GM08714 (cell line): ENCODE results near the gene THADA.
"Not testable (repeated sequence)": the region's sequence is repeated elsewhere in the genome, so short reads cannot be mapped to it uniquely, and the experiment has no call there.

Experiments used
- H3K4me3 ChIP-seq: fragments of 200-500 bp; sonication (Bioruptor generic); 2 replicates; pipeline ENCODE4 v1.5.1; 2014; ENCODE audit warnings: mild to moderate bottlenecking, low read length, inconsistent platforms
- ZNF274 ChIP-seq: IDR thresholded peaks from 2 replicates; pipeline ENCODE4 v1.6.1; 2012; ENCODE audit warnings: mild to moderate bottlenecking, low read depth, low read length

Gene THADA

DNA sequence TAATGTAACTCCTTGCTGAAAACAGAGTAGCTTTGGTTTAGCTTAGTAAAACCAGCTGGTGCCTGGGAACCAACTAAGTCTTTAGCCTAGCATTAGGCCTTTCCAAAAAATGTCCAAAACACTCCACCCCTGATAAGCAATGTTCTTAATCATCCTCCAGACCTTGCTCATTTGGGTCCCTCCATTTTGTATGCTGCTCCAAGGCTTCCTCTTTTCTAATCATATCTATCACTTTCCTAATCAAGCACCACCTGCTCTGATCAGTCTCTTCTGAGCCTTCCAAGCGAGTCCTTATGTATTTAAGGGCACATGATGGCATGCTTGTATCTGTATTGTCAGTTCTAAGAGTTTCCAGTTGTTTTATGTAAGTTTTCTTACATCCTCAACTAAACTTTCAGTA, 23.6 kb downstream of the THADA start:
- no peak for TF ChIP-seq ZNF274

GRCh38 chr2:43569921-43570320, 25.9 kb downstream of the THADA start:
- TF ChIP-seq ZNF274: no peak
- no peak overlapping the region for H3K4me3 ChIP-seq

More for the DNA sequence above, 23.6 kb downstream of the THADA start:
- no peak overlapping the region for H3K4me3 ChIP-seq

DNA sequence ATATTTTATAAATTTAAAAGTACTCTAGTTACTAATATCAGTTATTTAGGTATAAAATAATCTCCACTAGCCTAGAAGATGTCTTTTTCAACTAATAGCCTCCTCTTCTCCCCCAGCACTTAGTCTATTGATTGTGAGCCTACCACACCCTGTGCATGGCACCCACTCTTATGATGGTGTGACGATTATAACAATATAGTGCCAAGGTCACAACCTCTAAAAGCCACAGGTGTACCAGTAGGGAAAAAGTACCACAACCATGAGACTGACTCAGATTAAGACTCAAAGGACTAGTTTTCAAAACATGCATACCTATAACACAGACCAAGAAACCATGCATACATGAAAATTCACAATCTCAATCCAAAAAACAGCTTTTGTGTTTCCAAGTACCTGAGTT, 27.6 kb downstream of the THADA start:
- no peak for TF ChIP-seq ZNF274
- H3K4me3 ChIP-seq: no peak overlapping the region

GRCh38 chr2:43566461-43566729, 29.4 kb downstream of the THADA start:
- H3K4me3 ChIP-seq: no peak overlapping the region
- TF ChIP-seq ZNF274: no peak

- no peak for TF ChIP-seq ZNF274
- H3K4me3 ChIP-seq: no peak overlapping the region
Measured at GRCh38 chr2:43563679-43564078, 32.2 kb downstream of the THADA start.

DNA sequence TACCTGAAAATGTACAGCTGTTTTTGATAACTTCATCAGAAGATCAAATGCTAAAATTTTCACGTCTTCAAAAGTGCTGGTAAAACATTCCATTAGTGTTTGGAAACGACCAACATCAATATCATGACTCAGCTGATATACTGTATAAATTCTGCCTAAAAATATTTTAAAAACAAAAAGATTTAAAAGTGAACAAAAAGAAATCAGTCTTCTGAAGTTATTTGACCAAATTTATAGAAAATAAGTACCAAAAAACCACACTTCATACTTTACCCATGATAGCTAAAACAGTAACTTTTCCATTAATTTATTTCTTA, 35.6 kb downstream of the THADA start:
- no peak for TF ChIP-seq ZNF274
- H3K4me3 ChIP-seq: no peak overlapping the region

GRCh38 chr2:43559391-43560230, 36.2 kb downstream of the THADA start:
- TF ChIP-seq ZNF274: no peak
- no peak overlapping the region; the same call in 1 of the 2 replicates for H3K4me3 ChIP-seq

- H3K4me3 ChIP-seq: no peak overlapping the region
- no peak for TF ChIP-seq ZNF274
Measured at GRCh38 chr2:43557196-43557595, 38.6 kb downstream of the THADA start.

- TF ChIP-seq ZNF274: no peak
- H3K4me3 ChIP-seq: no peak overlapping the region
Measured at GRCh38 chr2:43556256-43556655, 39.6 kb downstream of the THADA start.

DNA sequence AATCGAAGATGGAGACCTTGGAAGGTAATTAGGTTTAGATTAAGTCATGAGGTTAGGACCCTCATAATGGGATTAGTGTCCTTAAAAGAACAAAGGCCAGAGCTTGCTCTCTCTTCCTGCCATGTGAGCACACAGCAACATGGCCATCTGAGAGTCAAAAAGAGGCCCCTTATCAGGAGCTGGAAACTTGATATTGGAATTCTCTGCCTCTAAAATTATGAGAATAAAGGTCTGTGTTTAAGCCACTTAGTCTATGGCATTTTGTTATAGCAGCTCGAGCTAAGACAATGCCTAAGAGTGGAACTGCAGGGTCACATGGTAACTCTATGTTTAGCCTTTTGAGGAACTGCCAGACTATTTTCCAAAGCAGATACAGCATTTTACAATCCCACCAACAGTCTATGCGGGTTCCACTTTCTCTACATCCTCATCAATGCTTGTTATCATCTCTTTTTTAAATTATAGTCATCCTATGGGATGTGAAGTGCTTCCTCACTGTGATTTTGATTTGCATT, 42.4 kb downstream of the THADA start:
- no peak overlapping the region for H3K4me3 ChIP-seq

GRCh38 chr2:43551990-43552389, 43.8 kb downstream of the THADA start:
- no peak for TF ChIP-seq ZNF274
- no peak overlapping the region for H3K4me3 ChIP-seq

More for the DNA sequence above, 42.4 kb downstream of the THADA start:
- TF ChIP-seq ZNF274: no peak

- not testable (repeated sequence) for H3K4me3 ChIP-seq
Measured at GRCh38 chr2:43548381-43548780, 47.5 kb downstream of the THADA start.

DNA sequence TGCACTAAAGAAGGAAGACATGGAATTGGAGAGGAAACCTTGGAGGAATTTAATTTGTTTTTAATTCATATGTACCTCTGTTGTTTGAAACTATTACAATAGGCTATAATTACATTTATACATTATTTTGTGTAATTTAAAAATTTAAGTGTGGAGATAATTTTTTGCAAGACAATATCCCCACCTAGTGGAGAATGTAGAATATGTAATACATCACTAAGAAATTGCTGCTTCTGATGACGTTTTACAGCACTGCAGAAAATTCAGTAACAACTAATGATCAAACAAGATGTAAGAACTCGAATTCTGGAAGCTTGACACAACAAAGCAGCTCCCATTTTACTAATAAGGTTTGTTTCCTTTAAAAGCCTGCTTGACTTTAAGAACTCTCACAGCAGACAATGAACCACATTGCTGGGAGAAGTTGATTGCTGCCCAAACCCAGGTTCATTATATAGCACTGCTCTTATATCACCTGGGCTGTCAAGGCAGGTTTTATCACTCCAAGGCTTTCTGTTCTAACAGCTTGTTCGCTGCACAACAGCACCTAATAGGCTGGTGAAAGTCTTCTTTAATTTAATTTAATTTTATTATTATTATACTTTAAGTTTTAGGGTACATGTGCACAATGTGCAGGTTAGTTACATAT, 53.4 kb downstream of the THADA start:
- H3K4me3 ChIP-seq: no peak overlapping the region
- TF ChIP-seq ZNF274: no peak

- no peak for TF ChIP-seq ZNF274
- H3K4me3 ChIP-seq: no peak overlapping the region
Measured at GRCh38 chr2:43541165-43541564, 54.7 kb downstream of the THADA start.

DNA sequence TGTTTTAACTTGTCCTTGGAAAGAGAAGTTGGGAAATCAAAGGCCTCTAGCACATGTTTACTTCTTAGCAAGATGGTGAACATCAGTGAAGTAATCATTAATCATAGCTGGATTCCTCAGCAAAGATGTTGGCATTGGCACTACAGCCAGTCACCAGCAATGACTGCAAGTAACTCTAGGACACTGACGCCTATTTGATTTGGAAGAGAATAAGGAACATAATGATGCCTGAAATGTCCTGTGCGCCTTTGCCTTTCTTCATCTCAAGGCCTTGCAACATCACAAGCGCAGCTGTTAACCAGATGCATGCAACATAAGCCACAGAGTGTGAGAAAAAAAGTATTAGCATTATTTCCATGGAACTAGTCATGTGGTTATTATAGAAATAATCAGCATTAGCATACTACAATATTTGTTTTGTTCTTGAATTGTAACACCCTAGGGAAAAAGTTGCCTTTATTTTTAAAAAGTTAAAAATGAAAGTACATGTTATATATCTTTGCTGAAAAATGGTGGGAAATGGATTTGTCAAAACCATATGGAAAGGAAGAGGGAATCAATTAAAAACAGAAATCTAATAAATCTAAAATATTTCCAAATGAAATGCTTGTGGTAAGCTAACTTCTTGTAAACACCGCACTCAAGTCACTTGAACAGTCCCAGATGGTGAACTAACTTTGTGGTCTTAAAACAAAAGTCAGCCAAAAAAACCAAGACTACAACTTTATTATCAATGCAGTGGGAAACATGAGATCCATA, 55.6 kb downstream of the THADA start:
- H3K4me3 ChIP-seq: no peak overlapping the region

GRCh38 chr2:43539436-43539835, 56.4 kb downstream of the THADA start:
- TF ChIP-seq ZNF274: no peak
- no peak overlapping the region for H3K4me3 ChIP-seq

More for the DNA sequence above, 55.6 kb downstream of the THADA start:
- TF ChIP-seq ZNF274: no peak
